Type B pancreatic cell (in vitro differentiated cells): Measurements from ENCODE around the gene EMILIN1. TPM values are rescaled to one million over a fixed set of nuclear protein-coding genes. Genes with fewer than 3 reads are reported as not detected.
A peak's percentile ranks its signal among the peaks of the same experiment; 100 is the strongest.

Source experiments
- DNase-seq: peaks from one replicate; pipeline ENCODE4 v3.0.0; 2021; ENCODE audit warnings: mixed read lengths; ENCODE audit not compliant: unreplicated experiment; ENCODE audit errors: extremely low spot score
- H3K27ac Mint-ChIP-seq: 2 replicates; pipeline ENCODE4 v1.8.0; 2021; ENCODE audit warnings: mild to moderate bottlenecking, mixed read lengths
- H3K27me3 Mint-ChIP-seq: 2 replicates; pipeline ENCODE4 v1.8.0; 2021; ENCODE audit warnings: mixed read lengths
- H3K36me3 Mint-ChIP-seq: 2 replicates; pipeline ENCODE4 v1.8.0; 2021; ENCODE audit warnings: mixed read lengths
- H3K4me1 Mint-ChIP-seq: one replicate; pipeline ENCODE4 v1.8.0; 2021; ENCODE audit warnings: mixed read lengths; ENCODE audit not compliant: unreplicated experiment
- H3K4me3 Mint-ChIP-seq: 2 replicates; pipeline ENCODE4 v1.8.0; 2021; ENCODE audit warnings: mild to moderate bottlenecking, mixed read lengths
- H3K9me3 Mint-ChIP-seq: 2 replicates; pipeline ENCODE4 v1.8.0; 2021; ENCODE audit warnings: mixed read lengths
- CTCF ChIP-seq: fragments of 200-600 bp; sonication (generic); conservative IDR thresholded peaks from 2 replicates; pipeline ENCODE4 v1.5.0; 2021; ENCODE audit warnings: antibody characterized with exemption, mild to moderate bottlenecking
- total RNA-seq: library from RNA; stranded (reverse); gene quantifications from 2 replicates; pipeline ENCODE4 v1.2.1, GENCODE V29; 2021; ENCODE audit warnings: low replicate concordance

Gene EMILIN1
- total RNA-seq, 1 donor from 2014 or later: 60.7 TPM

GRCh38 chr2:27086724-27087593 is 8.5 kb downstream of the EMILIN1 start, which contains the start of gene KHK:
Gene KHK (plus strand): TSS chr2:27086772. CDS start chr2:27087260, 488 bp downstream.
- peak; percentile 49 for TF ChIP-seq CTCF
- Mint-ChIP-seq H3K27ac (peak within 1 kb of the TSS; percentile 55), H3K27me3 (peaks cover 10% of the 10 kb centered on the region), H3K36me3 (no peaks in the 10 kb centered on the region), H3K4me1 (peaks cover 4% of the 10 kb centered on the region), H3K4me3 (peak within 1 kb of the TSS; percentile 88), H3K9me3 (no peaks in the 10 kb centered on the region)
- DNase-seq: no peak

GRCh38 chr2:27087823-27088410 is 9.5 kb downstream of the EMILIN1 start:
- Mint-ChIP-seq H3K9me3 (no peaks in the 10 kb centered on the region), H3K4me3 (peak overlapping the region; percentile 70), H3K27ac (no peak overlapping the region), H3K27me3 (peaks cover 10% of the 10 kb centered on the region), H3K4me1 (peaks cover 4% of the 10 kb centered on the region), H3K36me3 (no peaks in the 10 kb centered on the region)
- DNase-seq: no peak
- TF ChIP-seq CTCF: no peak

GRCh38 chr2:27088634-27089033 is 10.2 kb downstream of the EMILIN1 start:
- Mint-ChIP-seq H3K9me3 (no peaks in the 10 kb centered on the region), H3K4me1 (peaks cover 4% of the 10 kb centered on the region), H3K36me3 (no peaks in the 10 kb centered on the region), H3K27me3 (peaks cover 10% of the 10 kb centered on the region), H3K27ac (no peak overlapping the region), H3K4me3 (peak overlapping the region; percentile 51)
- no peak for DNase-seq
- TF ChIP-seq CTCF: no peak

- DNase-seq: no peak
- Mint-ChIP-seq H3K4me1 (peaks cover 4% of the 10 kb centered on the region), H3K27ac (no peak overlapping the region), H3K9me3 (no peaks in the 10 kb centered on the region), H3K4me3 (no peak overlapping the region), H3K27me3 (peaks cover 10% of the 10 kb centered on the region), H3K36me3 (no peaks in the 10 kb centered on the region)
- TF ChIP-seq CTCF: no peak
Observed at GRCh38 chr2:27089111-27089954, 10.9 kb downstream of the EMILIN1 start.
